A172 (cell line): ENCODE results near the gene NFAT5. TPM values are rescaled to one million over a fixed set of nuclear protein-coding genes. Genes with fewer than 3 reads are reported as not detected.
"Not testable (repeated sequence)": the region's sequence is repeated elsewhere in the genome, so short reads cannot be mapped to it uniquely, and the experiment has no call there.

Source experiments
- DNase-seq: peaks from one replicate; pipeline ENCODE4 v3.0.0-alpha.2; 2015; ENCODE audit warnings: low spot score
- total RNA-seq: library from RNA; depleted of rRNA; stranded (reverse); fragments of >200 nt; shearing (Covaris generic); gene quantifications from 2 replicates; pipeline ENCODE4 v1.2.3, GENCODE V29; 2014

The NFAT5 gene
- total RNA-seq, 1 experiment from 2014 or later, result 11.1 TPM

GRCh38 chr16:69553332-69553731 lies 12.4 kb upstream of the NFAT5 start:
- DNase-seq, result no peak

DNA sequence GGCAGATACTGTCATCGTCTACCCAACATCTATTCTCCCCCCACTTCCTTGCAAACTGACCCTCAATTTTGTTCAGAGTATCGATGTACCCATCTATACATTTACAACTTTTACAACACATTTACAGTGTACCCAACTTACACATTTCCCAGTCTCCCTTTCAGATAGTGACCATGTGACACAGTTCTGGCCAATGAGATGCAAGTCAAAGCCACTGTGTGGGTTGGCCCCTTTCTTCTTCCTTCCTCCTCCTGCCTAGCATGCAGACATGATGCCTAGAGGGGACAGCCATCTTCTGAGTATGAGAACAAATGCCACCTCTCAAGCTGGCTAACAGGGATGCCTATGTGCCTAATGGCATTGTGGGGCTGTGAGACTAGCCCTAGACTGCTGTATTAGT lies 11.3 kb upstream of the NFAT5 start:
- DNase-seq, result no peak

DNA sequence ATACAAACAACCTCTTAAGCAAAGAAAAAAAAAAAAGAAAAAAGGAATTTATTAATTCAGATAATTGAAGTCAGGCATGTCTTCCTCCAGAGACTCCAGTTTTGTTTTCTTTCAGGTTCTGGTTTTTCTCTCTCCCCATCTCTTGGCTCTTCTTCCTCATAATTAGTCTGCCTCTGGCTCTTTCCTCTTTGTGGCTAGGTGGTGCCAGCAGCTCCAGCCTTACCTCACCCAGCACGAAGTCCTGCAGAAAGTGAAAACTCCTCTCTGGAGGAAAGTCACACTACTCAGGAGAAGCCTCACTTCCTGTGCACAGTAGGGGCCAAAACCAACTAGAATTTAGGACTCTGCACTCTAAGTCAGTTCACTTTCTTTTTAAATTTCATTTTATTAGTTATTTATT lies 10.3 kb upstream of the NFAT5 start:
- DNase-seq, result no peak

DNA sequence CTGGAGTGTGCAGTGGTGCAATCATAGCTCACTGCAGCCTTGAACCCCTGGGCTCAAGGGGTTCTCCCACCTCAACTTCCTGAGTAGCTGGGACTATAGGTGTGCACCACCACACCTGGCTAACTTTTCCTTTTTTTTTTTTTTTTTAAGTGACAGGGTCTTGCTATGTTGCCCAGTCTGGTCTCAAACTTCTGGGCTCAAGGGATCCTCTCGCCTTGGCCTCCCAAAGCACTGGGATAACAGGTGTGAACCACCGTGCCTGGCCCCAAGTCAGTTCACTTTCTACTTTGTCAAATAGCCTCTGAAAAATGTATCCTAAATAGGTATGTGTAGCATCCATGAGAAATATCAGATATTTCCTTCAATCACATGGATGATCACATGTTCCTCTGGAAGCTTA lies 9.9 kb upstream of the NFAT5 start:
- DNase-seq, result no peak

- no peak for DNase-seq
Measured at GRCh38 chr16:69559164-69559563, 6.6 kb upstream of the NFAT5 start.

DNA sequence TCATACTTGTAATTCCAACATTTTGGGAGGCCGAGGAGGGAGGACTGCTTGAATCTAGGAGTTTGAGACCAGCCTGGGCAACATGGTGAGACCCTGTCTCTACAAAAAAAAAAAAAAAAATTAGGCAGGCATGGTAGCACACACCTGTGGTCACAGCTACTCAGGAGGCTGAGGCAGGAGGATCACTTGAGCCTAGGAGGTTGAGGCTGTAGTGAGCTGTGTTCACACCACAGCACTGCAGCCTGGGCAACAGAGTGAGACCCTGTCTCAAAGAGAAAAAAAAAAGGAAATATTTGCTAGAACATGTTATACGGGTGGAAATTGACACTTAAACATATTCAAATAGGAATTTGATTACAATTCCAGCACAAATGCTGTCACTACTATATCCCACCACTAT lies 4.4 kb upstream of the NFAT5 start:
- not testable (repeated sequence) for DNase-seq

DNA sequence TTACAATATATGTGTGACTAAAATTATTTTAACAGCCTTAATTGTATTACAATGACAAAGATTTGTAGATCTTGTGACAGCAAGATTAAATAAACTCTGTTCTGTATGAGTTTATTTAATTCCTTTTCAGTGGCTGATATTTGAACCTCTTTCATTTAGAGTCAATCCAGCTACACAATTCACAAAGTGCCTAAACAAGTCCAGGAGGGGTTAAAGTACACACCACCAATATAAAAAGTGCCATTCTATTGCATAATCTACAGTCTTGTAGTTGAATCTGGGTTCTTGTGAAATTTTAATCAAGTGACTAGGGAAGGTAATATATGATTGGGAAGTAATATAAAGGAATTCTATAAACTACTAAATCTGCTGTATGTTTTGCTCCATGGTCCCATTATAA lies 3.9 kb upstream of the NFAT5 start:
- no peak for DNase-seq

DNA sequence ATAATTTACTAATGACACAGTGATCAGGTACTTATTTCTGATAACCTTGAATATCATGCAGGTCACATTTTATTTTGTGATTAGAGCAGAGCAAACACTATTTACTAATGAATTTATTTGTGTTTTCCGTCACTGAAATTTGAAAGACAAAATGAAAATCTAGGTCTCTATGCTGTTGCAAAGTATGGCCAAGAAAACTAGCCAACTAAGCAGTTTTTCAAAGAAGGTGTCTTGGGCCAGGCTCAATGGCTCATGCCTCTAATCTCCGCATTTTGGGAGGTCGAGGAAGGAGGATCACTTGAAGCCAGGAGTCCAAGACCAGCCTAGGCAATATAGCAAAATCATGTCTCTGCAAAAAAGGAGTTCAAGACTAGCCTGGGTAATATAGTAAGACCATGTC lies 3.0 kb upstream of the NFAT5 start:
- no peak for DNase-seq

DNA sequence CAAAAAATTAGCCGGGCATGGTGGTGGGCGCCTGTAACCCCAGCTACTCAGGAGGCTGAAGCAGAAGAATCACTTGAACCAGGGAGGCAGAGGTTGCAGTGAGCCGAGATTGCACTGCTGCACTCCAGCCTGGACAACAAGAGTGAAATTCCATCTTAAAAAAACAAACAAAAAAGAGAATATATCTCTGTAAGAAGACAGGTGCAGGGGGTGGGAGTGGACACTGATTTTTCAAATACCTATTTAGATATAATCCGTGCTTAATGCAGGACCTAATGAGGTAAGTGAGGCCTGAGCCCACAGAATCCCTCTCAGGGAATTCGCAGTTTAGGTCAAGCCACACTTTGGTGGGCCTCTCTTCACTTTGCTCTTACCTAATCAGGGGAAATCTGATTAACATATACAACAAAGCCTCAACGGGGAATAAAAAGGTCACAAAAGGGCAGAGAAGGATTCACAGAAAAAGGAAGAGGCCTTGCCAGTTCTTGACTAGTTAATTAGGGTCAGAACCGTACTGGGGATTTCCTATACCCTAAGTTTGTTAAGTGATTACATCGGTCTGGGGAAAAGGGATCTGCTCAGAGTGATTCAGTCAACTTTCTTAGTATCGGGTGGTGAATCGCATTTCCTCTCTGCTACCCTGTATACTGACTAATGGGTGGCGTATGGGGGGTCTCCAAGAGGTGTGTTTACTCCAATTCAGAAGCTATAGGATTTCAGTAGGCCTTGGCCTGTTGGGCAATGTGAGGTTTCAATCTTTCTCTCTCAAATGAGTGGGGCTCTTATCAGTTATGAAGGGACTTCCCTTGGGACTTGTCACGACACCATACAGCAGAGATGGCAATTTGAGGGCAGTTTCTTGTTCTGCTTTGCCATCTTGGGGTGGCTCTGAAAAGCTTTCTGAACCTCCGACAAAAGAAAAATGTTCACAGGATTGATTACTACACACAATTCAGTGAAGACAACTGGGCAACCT lies 1.9 kb upstream of the NFAT5 start:
- peak; percentile 55 for DNase-seq

GRCh38 chr16:69564845-69565670 lies 708 bp upstream of the NFAT5 start:
- no peak for DNase-seq

GRCh38 chr16:69566240-69566980 lies 644 bp downstream of the NFAT5 start:
- peak; percentile 39 for DNase-seq

- DNase-seq, result peak; percentile 32
Measured at GRCh38 chr16:69566981-69567680, 1.4 kb downstream of the NFAT5 start.

GRCh38 chr16:69568676-69569075 lies 2.9 kb downstream of the NFAT5 start:
- DNase-seq, result no peak

DNA sequence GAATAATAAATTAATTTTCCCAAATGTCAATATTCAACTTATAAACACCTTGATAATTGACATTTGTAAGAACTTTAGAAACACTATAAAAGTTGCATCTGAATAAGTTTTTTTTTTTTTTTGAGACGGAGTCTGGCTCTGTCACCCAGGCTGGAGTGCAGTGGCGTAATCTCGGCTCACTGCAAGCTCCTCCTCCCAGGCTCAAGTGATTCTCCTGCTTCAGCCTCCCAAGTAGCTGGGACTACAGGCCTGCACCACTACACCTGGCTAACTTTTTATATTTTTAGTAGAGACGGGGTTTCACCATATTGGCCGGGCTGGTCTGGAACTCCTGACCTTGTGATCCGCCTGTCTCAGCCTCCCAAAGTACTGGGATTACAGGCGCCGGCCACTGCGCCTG lies 13.0 kb downstream of the NFAT5 start:
- DNase-seq, result not testable (repeated sequence)

DNA sequence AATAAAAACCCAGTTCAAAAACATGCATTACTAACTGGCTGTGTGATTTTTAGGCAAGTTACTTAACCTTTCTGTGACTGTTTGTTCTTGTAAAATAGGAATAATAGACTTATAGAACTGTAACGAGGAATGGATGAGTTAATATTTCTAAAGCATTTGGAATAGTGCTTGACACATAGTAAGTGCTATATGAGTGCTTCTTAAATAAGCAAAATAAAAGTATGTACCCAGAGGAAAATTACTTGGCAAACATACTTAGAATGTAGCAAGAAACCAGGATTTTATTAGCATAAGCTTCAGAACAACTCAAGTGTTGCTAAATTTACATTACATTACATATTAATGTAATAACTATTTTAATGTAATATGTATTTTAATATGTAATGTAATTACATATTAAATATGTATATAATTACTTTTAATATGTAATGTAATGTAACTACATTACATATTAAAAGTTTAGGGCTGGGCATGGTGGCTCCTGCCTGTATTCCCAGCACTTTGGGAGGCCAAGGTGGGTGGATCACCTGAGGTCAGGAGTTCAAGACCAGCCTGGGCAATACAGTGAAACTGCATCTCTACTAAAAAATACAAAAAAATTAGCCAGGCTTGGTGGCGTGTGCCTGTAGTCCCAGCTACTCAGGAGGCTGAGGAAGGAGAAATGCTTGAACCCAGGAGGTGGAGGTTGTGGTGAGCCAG lies 14.2 kb downstream of the NFAT5 start:
- DNase-seq, result no peak

DNA sequence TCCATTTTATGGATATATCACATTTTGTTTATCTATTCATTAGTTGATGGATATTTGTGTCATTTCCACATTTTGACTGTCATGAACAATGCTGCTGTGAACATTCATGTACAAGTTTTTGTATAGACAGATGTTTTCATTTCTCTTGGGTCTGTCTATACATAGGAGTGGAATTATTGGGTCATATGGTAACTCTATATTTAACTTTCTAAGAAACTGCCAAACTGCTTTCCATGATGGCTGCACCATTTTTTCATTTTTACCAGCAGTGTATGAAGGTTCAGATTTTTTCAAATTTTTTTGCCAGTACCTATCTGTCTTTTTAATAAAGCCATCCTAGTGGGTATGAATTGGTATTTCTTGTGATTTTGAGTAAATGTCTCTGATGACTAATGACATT lies 15.5 kb downstream of the NFAT5 start:
- DNase-seq, result no peak

DNA sequence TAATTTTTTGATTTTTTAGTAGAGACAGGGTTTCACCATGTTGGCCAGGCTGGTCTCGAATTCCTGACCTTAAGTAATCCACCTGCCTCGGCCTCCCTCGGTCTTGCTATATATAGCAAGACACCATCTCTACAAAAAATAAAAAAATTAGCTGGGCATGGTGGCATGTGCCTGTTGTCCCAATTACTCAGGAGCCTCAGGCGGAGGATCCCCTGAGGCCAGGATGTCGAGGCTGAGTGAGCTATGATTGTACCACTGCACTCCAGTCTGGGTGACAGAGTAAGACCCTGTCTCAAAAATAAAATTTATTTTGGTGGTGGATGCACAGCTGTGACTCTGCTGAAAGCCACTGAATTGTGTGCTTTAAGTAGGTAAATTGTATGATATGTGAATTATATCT lies 18.7 kb downstream of the NFAT5 start:
- DNase-seq, result not testable (repeated sequence)

GRCh38 chr16:69589434-69590269 lies 23.9 kb downstream of the NFAT5 start:
- no peak for DNase-seq

GRCh38 chr16:69590590-69590989 lies 24.8 kb downstream of the NFAT5 start:
- no peak for DNase-seq

GRCh38 chr16:69593751-69594255 lies 28.0 kb downstream of the NFAT5 start:
- DNase-seq, result no peak
